ENCODE results near the gene ZC3H12D. TPM values are rescaled to one million over a fixed set of nuclear protein-coding genes. Genes with fewer than 3 reads are reported as not detected.

ZC3H12D gene
- total and polyA plus RNA-seq, 9 of the 15 experiments (the other 6 are each of a cell fraction or from before 2014, with no cell fraction given): 0.04 to 0.27 (median 0.05) TPM; not detected in 3

- no peaks in the 10 kb centered on the region for H3K79me2 ChIP-seq (ENCODE audit: control insufficient read depth, insufficient read depth, low read length)
- H3K36me3 ChIP-seq (ENCODE audit: control insufficient read depth, insufficient read depth, low read length): no peaks in the 10 kb centered on the region
- no TSS peak for BruUV-seq (replicated peaks)
- no peak overlapping the region for H3K4me2 ChIP-seq (ENCODE audit: insufficient read depth, low read length)
- H3K9me3 ChIP-seq (replicated peaks; ENCODE audit: control insufficient read depth, insufficient read depth, low read depth, low read length): no peaks in the 10 kb centered on the region
- FAIRE-seq (peak; percentile 99), DNase-seq (ENCODE audit: extremely low read depth in 1 of 4, low spot score in 3 of 4) (peak; percentile 89 to 92 (median 92)), ATAC-seq (peak; percentile 97)
- in situ Hi-C loops (cut with MboI) (loop anchor here (25.0 kb wide), 1 partner anchor 870 kb away; no protein-coding TSS in a partner anchor), intact Hi-C loops (cut with micrococcal nuclease) (loop anchor here (1.0 to 10.0 kb wide), 6 partner anchors 85 to 854 kb away; no protein-coding TSS in a partner anchor)
- no peak overlapping the region for H3K9ac ChIP-seq (ENCODE audit: insufficient read depth in 1 of 2, low read depth in 2 of 2, low read length in 2 of 2)
- H3K27me3 ChIP-seq (ENCODE audit: control insufficient read depth in 2 of 2, insufficient read depth in 2 of 2, low read length in 2 of 2): peaks cover 22 to 52% of the 10 kb centered on the region in 2 experiments
- no peak overlapping the region for H3K27ac ChIP-seq (ENCODE audit: extremely low read depth, low read depth, low read length)
- no peaks in the 10 kb centered on the region; a peak in 1 of 5 replicates for H3K4me1 ChIP-seq (replicated peaks in 1 of 2; ENCODE audit: control insufficient read depth in 2 of 2, insufficient read depth in 2 of 2, low read length in 2 of 2)
- no peak overlapping the region for H3K4me3 ChIP-seq
- 0 out of 2 replicates have a peak, but pooled peaks cover 4% of the 10 kb centered on the region for H4K20me1 ChIP-seq (replicated peaks; ENCODE audit: control insufficient read depth, insufficient read depth, low read length)
- CTCF ChIA-PET (ENCODE audit: low intra/inter-chr PET ratio): interaction anchor here (0.6 to 5.5 kb wide), 7 partner anchors 69 to 1899 kb away, joined by 3 to 67 read pairs (median 8); no protein-coding TSS in a partner anchor
- POLR2A ChIA-PET: interaction anchor here (0.7 to 1.2 kb wide), 3 partner anchors 10 to 370 kb away, joined by 3 read pairs; partner anchors contain the start of gene ZC3H12D
- no peak overlapping the region for H2AFZ ChIP-seq (ENCODE audit: low read depth, low read length)
- 6% methylated on average over 19 of the region's 19 CpGs for WGBS (ENCODE audit: insufficient coverage, low coverage, missing lambda C conversion rate)
- H3K9me1 ChIP-seq (ENCODE audit: control insufficient read depth, insufficient read depth, low read length): no peaks in the 10 kb centered on the region
- TF ChIP-seq MYC (IDR thresholded peaks at IDR 0.05; ENCODE audit: low read depth, low read length) (peak; percentile 57; the same call in 1 of the 2 replicates), MYC (CRISPR knock-in tag; IDR thresholded peaks at IDR 0.05; ENCODE audit: borderline replicate concordance, low read depth) (no peak), ARID2 (IDR thresholded peaks at IDR 0.05) (peak; percentile 87), CHD7 (IDR thresholded peaks at IDR 0.05; ENCODE audit: low read depth, low read length) (peak; percentile 67), LCOR (CRISPR knock-in tag; IDR thresholded peaks at IDR 0.05) (peak; percentile 74; the same call in 1 of the 2 replicates), MAFK (IDR thresholded peaks at IDR 0.05; ENCODE audit: low read length) (peak; percentile 41; the same call in 1 of the 2 replicates), CREM (IDR thresholded peaks at IDR 0.05; ENCODE audit: low read depth) (peak; percentile 77)
Observed at GRCh38 chr6:149431905-149432775, 52.7 kb downstream of the ZC3H12D start.

Measured in K562 (cell line).